SK-N-SH treated with all-trans-retinoic acid at 6 μM for 48 hours (cell line): ENCODE results near the gene POLG2.

Source experiments
- ARNTL ChIP-seq: fragments of 450-650 bp; formaldehyde crosslinking; IDR thresholded peaks from 2 replicates; pipeline ENCODE4 v1.5.0; 2020; ENCODE audit warnings: low read depth, mild to moderate bottlenecking, moderate library complexity, borderline replicate concordance
- GLIS3 ChIP-seq: fragments of 250-450 bp; sonication (Bioruptor Pico); IDR thresholded peaks from 2 replicates; pipeline ENCODE4 v1.5.0; 2020; ENCODE audit warnings: mild to moderate bottlenecking, moderate library complexity
- OSR1 ChIP-seq: fragments of 250-450 bp; sonication (Bioruptor Pico); IDR thresholded peaks from 2 replicates; pipeline ENCODE4 v1.8.0; 2022; ENCODE audit warnings: moderate library complexity, mild to moderate bottlenecking, inconsistent platforms
- RARB ChIP-seq: fragments of 250-450 bp; sonication (Bioruptor Pico); IDR thresholded peaks from 2 replicates; pipeline ENCODE4 v1.8.0; 2021; ENCODE audit warnings: mild to moderate bottlenecking, moderate library complexity
- ZFP30 ChIP-seq: fragments of 450-650 bp; formaldehyde crosslinking; IDR thresholded peaks from 2 replicates; pipeline ENCODE4 v1.5.0; 2022; ENCODE audit warnings: mild to moderate bottlenecking, moderate library complexity
- ZNF8 ChIP-seq: fragments of 450-650 bp; formaldehyde crosslinking; IDR thresholded peaks from 2 replicates; pipeline ENCODE4 v1.5.0; 2020; ENCODE audit warnings: mild to moderate bottlenecking, moderate library complexity
- TF ChIP-seq, protein P1 (sequence below): fragments of 250-450 bp; sonication (Bioruptor Pico); IDR thresholded peaks from 2 replicates; pipeline ENCODE4 v1.5.1; 2020; ENCODE audit warnings: low read depth, mild to moderate bottlenecking, moderate library complexity
- TF ChIP-seq, protein P2 (sequence below): fragments of 250-450 bp; sonication (Bioruptor Pico); IDR thresholded peaks from 2 replicates; pipeline ENCODE4 v1.5.0; 2020; ENCODE audit warnings: mild to moderate bottlenecking, moderate library complexity
- TF ChIP-seq, protein P3 (sequence below): fragments of 250-450 bp; sonication (Bioruptor Pico); IDR thresholded peaks from 2 replicates; pipeline ENCODE4 v1.8.0; 2020; ENCODE audit warnings: mild to moderate bottlenecking, moderate library complexity, borderline replicate concordance

DNA sequence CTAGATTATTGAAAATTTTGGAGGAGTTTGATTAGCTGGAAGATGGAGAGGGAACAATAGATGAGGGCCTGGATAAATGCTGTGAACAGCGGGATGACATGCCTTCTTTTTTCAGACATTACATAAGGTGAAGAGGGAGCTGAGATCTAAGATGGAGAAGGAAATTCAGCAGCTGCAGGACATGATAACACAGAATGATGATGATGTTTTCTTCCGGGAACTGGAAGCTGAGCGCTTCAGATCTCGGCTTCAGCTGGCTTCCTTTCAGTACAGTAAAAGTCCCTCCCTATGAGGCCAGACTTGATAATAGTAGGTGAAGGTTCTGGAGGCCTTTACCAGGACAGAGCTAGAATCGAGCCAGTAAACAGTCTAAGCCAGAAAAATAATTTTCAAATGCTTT is 40.6 kb upstream of the POLG2 start:
- TF ChIP-seq, protein P1, sequence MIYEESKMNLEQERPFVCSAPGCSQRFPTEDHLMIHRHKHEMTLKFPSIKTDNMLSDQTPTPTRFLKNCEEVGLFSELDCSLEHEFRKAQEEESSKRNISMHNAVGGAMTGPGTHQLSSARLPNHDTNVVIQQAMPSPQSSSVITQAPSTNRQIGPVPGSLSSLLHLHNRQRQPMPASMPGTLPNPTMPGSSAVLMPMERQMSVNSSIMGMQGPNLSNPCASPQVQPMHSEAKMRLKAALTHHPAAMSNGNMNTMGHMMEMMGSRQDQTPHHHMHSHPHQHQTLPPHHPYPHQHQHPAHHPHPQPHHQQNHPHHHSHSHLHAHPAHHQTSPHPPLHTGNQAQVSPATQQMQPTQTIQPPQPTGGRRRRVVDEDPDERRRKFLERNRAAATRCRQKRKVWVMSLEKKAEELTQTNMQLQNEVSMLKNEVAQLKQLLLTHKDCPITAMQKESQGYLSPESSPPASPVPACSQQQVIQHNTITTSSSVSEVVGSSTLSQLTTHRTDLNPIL = no peak
- TF ChIP-seq GLIS3 (no peak), OSR1 (CRISPR knock-in tag) (no peak), ARNTL (CRISPR knock-in tag) (no peak), ZFP30 (CRISPR knock-in tag) (no peak), RARB (CRISPR knock-in tag) (no peak), ZNF8 (no peak)
- TF ChIP-seq, protein P2, sequence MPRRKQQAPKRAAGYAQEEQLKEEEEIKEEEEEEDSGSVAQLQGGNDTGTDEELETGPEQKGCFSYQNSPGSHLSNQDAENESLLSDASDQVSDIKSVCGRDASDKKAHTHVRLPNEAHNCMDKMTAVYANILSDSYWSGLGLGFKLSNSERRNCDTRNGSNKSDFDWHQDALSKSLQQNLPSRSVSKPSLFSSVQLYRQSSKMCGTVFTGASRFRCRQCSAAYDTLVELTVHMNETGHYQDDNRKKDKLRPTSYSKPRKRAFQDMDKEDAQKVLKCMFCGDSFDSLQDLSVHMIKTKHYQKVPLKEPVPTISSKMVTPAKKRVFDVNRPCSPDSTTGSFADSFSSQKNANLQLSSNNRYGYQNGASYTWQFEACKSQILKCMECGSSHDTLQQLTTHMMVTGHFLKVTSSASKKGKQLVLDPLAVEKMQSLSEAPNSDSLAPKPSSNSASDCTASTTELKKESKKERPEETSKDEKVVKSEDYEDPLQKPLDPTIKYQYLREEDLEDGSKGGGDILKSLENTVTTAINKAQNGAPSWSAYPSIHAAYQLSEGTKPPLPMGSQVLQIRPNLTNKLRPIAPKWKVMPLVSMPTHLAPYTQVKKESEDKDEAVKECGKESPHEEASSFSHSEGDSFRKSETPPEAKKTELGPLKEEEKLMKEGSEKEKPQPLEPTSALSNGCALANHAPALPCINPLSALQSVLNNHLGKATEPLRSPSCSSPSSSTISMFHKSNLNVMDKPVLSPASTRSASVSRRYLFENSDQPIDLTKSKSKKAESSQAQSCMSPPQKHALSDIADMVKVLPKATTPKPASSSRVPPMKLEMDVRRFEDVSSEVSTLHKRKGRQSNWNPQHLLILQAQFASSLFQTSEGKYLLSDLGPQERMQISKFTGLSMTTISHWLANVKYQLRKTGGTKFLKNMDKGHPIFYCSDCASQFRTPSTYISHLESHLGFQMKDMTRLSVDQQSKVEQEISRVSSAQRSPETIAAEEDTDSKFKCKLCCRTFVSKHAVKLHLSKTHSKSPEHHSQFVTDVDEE = no peak
- TF ChIP-seq, protein P3, sequence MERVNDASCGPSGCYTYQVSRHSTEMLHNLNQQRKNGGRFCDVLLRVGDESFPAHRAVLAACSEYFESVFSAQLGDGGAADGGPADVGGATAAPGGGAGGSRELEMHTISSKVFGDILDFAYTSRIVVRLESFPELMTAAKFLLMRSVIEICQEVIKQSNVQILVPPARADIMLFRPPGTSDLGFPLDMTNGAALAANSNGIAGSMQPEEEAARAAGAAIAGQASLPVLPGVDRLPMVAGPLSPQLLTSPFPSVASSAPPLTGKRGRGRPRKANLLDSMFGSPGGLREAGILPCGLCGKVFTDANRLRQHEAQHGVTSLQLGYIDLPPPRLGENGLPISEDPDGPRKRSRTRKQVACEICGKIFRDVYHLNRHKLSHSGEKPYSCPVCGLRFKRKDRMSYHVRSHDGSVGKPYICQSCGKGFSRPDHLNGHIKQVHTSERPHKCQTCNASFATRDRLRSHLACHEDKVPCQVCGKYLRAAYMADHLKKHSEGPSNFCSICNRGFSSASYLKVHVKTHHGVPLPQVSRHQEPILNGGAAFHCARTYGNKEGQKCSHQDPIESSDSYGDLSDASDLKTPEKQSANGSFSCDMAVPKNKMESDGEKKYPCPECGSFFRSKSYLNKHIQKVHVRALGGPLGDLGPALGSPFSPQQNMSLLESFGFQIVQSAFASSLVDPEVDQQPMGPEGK (CRISPR knock-in tag) = no peak
